ENCODE measurements around the gene FMOD. TPM values are rescaled to one million over a fixed set of nuclear protein-coding genes. Genes with fewer than 3 reads are reported as not detected.

Gene FMOD
- total RNA-seq, 1 donor from 2014 or later: 0.26 TPM

GRCh38 chr1:203381151-203381751, 30.3 kb upstream of the FMOD start:
- FAIRE-seq: no peak
- peaks cover 8% of the 10 kb centered on the region for H3K27me3 ChIP-seq (ENCODE audit: control insufficient read depth, insufficient read depth, low read length)

GRCh38 chr1:203380420-203381150, 29.7 kb upstream of the FMOD start:
- H3K27me3 ChIP-seq (ENCODE audit: control insufficient read depth, insufficient read depth, low read length): peaks cover 8% of the 10 kb centered on the region
- H3K36me3 ChIP-seq (ENCODE audit: control insufficient read depth, insufficient read depth, low read length): no peaks in the 10 kb centered on the region
- FAIRE-seq (no peak), DNase-seq (ENCODE audit: low read depth) (no peak)
- H3K4me3 ChIP-seq (ENCODE audit: low read depth, low read length): no peak overlapping the region
- TF ChIP-seq CTCF (IDR thresholded peaks at IDR 0.05; ENCODE audit: insufficient read depth, low read length, severe bottlenecking): no peak

More at GRCh38 chr1:203381151-203381751, 30.3 kb upstream of the FMOD start:
- Histone ChIP-seq H3K4me3 (ENCODE audit: low read depth, low read length) (no peak overlapping the region), H3K36me3 (ENCODE audit: control insufficient read depth, insufficient read depth, low read length) (no peaks in the 10 kb centered on the region)
- TF ChIP-seq CTCF (IDR thresholded peaks at IDR 0.05; ENCODE audit: insufficient read depth, low read length, severe bottlenecking): no peak
- DNase-seq (ENCODE audit: low read depth): no peak

GRCh38 chr1:203379825-203380224, 28.9 kb upstream of the FMOD start:
- TF ChIP-seq CTCF (IDR thresholded peaks at IDR 0.05; ENCODE audit: insufficient read depth, low read length, severe bottlenecking): no peak
- DNase-seq (ENCODE audit: low read depth): no peak
- H3K36me3 ChIP-seq (ENCODE audit: control insufficient read depth, insufficient read depth, low read length): no peaks in the 10 kb centered on the region

GRCh38 chr1:203378556-203379245, 27.8 kb upstream of the FMOD start:
- DNase-seq (ENCODE audit: low read depth): no peak
- Histone ChIP-seq H3K36me3 (ENCODE audit: control insufficient read depth, insufficient read depth, low read length) (no peaks in the 10 kb centered on the region), H3K27me3 (ENCODE audit: control insufficient read depth, insufficient read depth, low read length) (peaks cover 8% of the 10 kb centered on the region), H3K4me3 (ENCODE audit: low read depth, low read length) (no peak overlapping the region)
- TF ChIP-seq CTCF (IDR thresholded peaks at IDR 0.05; ENCODE audit: insufficient read depth, low read length, severe bottlenecking): no peak
- FAIRE-seq: no peak

More at GRCh38 chr1:203379825-203380224, 28.9 kb upstream of the FMOD start:
- FAIRE-seq: no peak
- Histone ChIP-seq H3K27me3 (ENCODE audit: control insufficient read depth, insufficient read depth, low read length) (peaks cover 8% of the 10 kb centered on the region), H3K4me3 (ENCODE audit: low read depth, low read length) (no peak overlapping the region)

DNA sequence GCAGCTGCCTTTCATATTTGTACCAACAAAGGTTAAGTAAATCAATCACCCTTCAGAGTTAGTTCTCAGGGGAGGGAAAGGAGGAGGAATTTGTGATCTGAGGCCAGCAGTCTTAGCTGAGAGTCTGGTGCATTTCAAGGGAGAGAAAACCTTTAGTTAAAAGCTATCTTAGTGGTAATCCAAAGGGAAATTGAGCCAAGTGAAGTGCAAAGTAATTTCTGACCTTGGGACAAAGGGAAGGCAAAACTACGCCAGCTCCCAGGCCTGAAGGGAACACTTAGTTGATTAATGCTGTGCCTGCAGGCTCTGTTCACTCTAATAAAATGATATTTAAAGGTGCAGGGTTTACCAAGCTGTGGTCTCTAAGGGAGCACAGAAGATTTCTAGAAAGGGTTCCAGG, 23.1 kb upstream of the FMOD start:
- FAIRE-seq (peak; percentile 47), DNase-seq (ENCODE audit: low read depth) (no peak)
- Histone ChIP-seq H3K4me3 (ENCODE audit: low read depth, low read length) (no peak overlapping the region), H3K36me3 (ENCODE audit: control insufficient read depth, insufficient read depth, low read length) (no peaks in the 10 kb centered on the region), H3K27me3 (ENCODE audit: control insufficient read depth, insufficient read depth, low read length) (no peaks in the 10 kb centered on the region)
- TF ChIP-seq CTCF (IDR thresholded peaks at IDR 0.05; ENCODE audit: insufficient read depth, low read length, severe bottlenecking): no peak

Data from bronchial epithelial cell (primary cell).